Liver (tissue), 9 donors: ENCODE results near the gene TMPRSS2. TPM values are rescaled to one million over a fixed set of nuclear protein-coding genes. Genes with fewer than 3 reads are reported as not detected.

ENCODE experiments used
- DNase-seq: peaks from one replicate; pipeline ENCODE4 v3.0.0-alpha.2; 2017; ENCODE audit warnings: low spot score
- H3K27ac ChIP-seq, 2 donors: one replicate each; pipeline ENCODE4 v1.7.0; 2013; ENCODE audit warnings: inconsistent platforms in 2 of 2, low read length in 2 of 2, control low read depth in 1 of 2, low read depth in 1 of 2, mild to moderate bottlenecking in 1 of 2
- H3K27me3 ChIP-seq, 4 donors: one replicate each; pipeline versions ENCODE4 v1.6.1 to v1.7.0; 2013; ENCODE audit warnings: low read length in 3 of 4, inconsistent platforms in 1 of 4, mild to moderate bottlenecking in 1 of 4, moderate library complexity in 1 of 4; ENCODE audit not compliant: control insufficient read depth in 4 of 4, insufficient read depth in 4 of 4
- H3K36me3 ChIP-seq, 4 donors: one replicate each; pipeline versions ENCODE4 v1.6.1 to v1.7.0; 2013; ENCODE audit warnings: low read length in 3 of 4, mild to moderate bottlenecking in 3 of 4, low read depth in 1 of 4, moderate library complexity in 1 of 4; ENCODE audit not compliant: control insufficient read depth in 4 of 4, insufficient read depth in 3 of 4
- H3K4me1 ChIP-seq, 4 donors: one replicate each; pipeline versions ENCODE4 v1.6.1 to v1.7.0; 2013; ENCODE audit warnings: low read length in 3 of 4, mild to moderate bottlenecking in 3 of 4, moderate library complexity in 1 of 4; ENCODE audit not compliant: control insufficient read depth in 4 of 4, insufficient read depth in 4 of 4
- H3K4me3 ChIP-seq, 3 donors: one replicate each; pipeline versions ENCODE4 v1.6.1 to v1.7.0; 2013; ENCODE audit warnings: low read length in 3 of 3, control low read depth in 1 of 3, low read depth in 1 of 3, mild to moderate bottlenecking in 1 of 3
- H3K9ac ChIP-seq, 2 donors: one replicate each; pipeline ENCODE4 v1.7.0; 2013; ENCODE audit warnings: low read length in 2 of 2, mild to moderate bottlenecking in 2 of 2, moderate library complexity in 2 of 2, control low read depth in 1 of 2, low read depth in 1 of 2
- H3K9me3 ChIP-seq, 4 donors: one replicate each; pipeline versions ENCODE4 v1.6.1 to v1.7.0; 2013; ENCODE audit warnings: low read length in 3 of 4; ENCODE audit not compliant: control insufficient read depth in 4 of 4
- EGR1 ChIP-seq, 2 donors: IDR thresholded peaks; 2 replicates each; pipeline ENCODE4 v1.6.1; 2016 to 2018; ENCODE audit warnings: antibody characterized with exemption in 2 of 2, low read depth in 2 of 2
- FOXA1 ChIP-seq: IDR thresholded peaks from 2 replicates; pipeline ENCODE4 v1.6.1; 2016; ENCODE audit warnings: antibody characterized with exemption
- GABPA ChIP-seq, 2 donors: IDR thresholded peaks in 1 of 2; conservative IDR thresholded peaks in 1 of 2; 2 replicates each; pipeline ENCODE4 v1.6.1; 2016; ENCODE audit warnings: antibody characterized with exemption in 2 of 2, mild to moderate bottlenecking in 1 of 2, moderate library complexity in 1 of 2
- HNF4A ChIP-seq, 2 donors: conservative IDR thresholded peaks; 2 replicates each; pipeline ENCODE4 v1.6.1; 2016; ENCODE audit warnings: antibody characterized with exemption in 2 of 2, mild to moderate bottlenecking in 2 of 2
- RAD21 ChIP-seq, 2 donors: IDR thresholded peaks; 2 replicates each; pipeline ENCODE4 v1.6.1; 2016; ENCODE audit warnings: antibody characterized with exemption in 2 of 2, mild to moderate bottlenecking in 2 of 2
- RXRA ChIP-seq, 2 donors: IDR thresholded peaks; 2 replicates each; pipeline ENCODE4 v1.6.1; 2017 to 2018; ENCODE audit warnings: antibody characterized with exemption in 2 of 2, mild to moderate bottlenecking in 1 of 2
- SP1 ChIP-seq: IDR thresholded peaks from 2 replicates; pipeline ENCODE4 v1.6.1; 2018; ENCODE audit warnings: antibody characterized with exemption, mild to moderate bottlenecking
- TAF1 ChIP-seq: conservative IDR thresholded peaks from 2 replicates; pipeline ENCODE4 v1.6.1; 2016; ENCODE audit warnings: antibody characterized with exemption, mild to moderate bottlenecking
- YY1 ChIP-seq: IDR thresholded peaks from 2 replicates; pipeline ENCODE4 v1.6.1; 2016; ENCODE audit warnings: antibody characterized with exemption, mild to moderate bottlenecking
- ZBTB33 ChIP-seq: IDR thresholded peaks from 2 replicates; pipeline ENCODE4 v1.6.1; 2016; ENCODE audit warnings: antibody characterized with exemption
- WGBS: extraction: QIAGEN DNeasy Blood & Tissue Kit; methylation state at CpG from one replicate; pipeline ENCODE4 v1.1.7; 2013; 5-methylcytosine and 5-hydroxymethylcytosine counted together
- polyA plus RNA-seq, 2 donors: library from polyadenylated mRNA; stranded (reverse) in 1 of 2; unstranded in 1 of 2; fragments of 200-250 nt in 1 of 2; fragments of >200 nt in 1 of 2; fragmentation: Nextera tagmentation in 1 of 2; extraction: Ambion mirVana in 1 of 2; gene quantifications; one replicate each; pipeline versions ENCODE4 v1.2.1 to v1.2.3, GENCODE V29; 2013 to 2015
- total RNA-seq, 2 donors: library from RNA; depleted of rRNA; stranded (reverse); fragments of >200 nt; gene quantifications; one replicate each; pipeline ENCODE4 v1.2.3, GENCODE V29; 2014
- TF ChIP-seq, protein P1 (sequence below): fragments of 150-350 bp; IDR thresholded peaks from 2 replicates; pipeline ENCODE4 v1.5.1; 2017; ENCODE audit warnings: improper control_type of control experiment, low read depth, low read length; ENCODE audit not compliant: missing input control
- TF ChIP-seq, protein P2 (sequence below): IDR thresholded peaks from 2 replicates; pipeline ENCODE4 v1.6.1; 2016; ENCODE audit warnings: antibody characterized with exemption
- donor health status: healthy.
- donor health status: healthy.
- donor health status: healthy.
- donor health status: healthy.
- donor health status: healthy.

Gene TMPRSS2
- total and polyA plus RNA-seq, 4 donors: 0.14 to 32.0 (median 11.4) TPM

- TF ChIP-seq, protein P1, sequence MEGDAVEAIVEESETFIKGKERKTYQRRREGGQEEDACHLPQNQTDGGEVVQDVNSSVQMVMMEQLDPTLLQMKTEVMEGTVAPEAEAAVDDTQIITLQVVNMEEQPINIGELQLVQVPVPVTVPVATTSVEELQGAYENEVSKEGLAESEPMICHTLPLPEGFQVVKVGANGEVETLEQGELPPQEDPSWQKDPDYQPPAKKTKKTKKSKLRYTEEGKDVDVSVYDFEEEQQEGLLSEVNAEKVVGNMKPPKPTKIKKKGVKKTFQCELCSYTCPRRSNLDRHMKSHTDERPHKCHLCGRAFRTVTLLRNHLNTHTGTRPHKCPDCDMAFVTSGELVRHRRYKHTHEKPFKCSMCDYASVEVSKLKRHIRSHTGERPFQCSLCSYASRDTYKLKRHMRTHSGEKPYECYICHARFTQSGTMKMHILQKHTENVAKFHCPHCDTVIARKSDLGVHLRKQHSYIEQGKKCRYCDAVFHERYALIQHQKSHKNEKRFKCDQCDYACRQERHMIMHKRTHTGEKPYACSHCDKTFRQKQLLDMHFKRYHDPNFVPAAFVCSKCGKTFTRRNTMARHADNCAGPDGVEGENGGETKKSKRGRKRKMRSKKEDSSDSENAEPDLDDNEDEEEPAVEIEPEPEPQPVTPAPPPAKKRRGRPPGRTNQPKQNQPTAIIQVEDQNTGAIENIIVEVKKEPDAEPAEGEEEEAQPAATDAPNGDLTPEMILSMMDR: no peak
Observed at GRCh38 chr21:41428311-41428710, 79.6 kb downstream of the TMPRSS2 start (continued).

- H3K27ac ChIP-seq: no peak overlapping the region
- H3K4me1 ChIP-seq: peaks cover 0 to 11% (median 8%) of the 10 kb centered on the region in 4 donors
- H3K27me3 ChIP-seq: no peaks in the 10 kb centered on the region
- no peak for DNase-seq
- no peak overlapping the region for H3K4me3 ChIP-seq
- no peak for TF ChIP-seq RXRA (IDR thresholded peaks at IDR 0.05)
- H3K9me3 ChIP-seq: no peaks in the 10 kb centered on the region
- whole genome bisulfite sequencing: 95% methylated on average over 8 of the region's 8 CpGs
- H3K36me3 ChIP-seq: peaks cover 3 to 23% (median 13%) of the 10 kb centered on the region in 4 donors
- H3K9ac ChIP-seq: no peak overlapping the region
Observed at GRCh38 chr21:41427556-41427955, 80.4 kb downstream of the TMPRSS2 start.

GRCh38 chr21:41426676-41427404 is 81.1 kb downstream of the TMPRSS2 start:
- Histone ChIP-seq H3K4me3 (peak overlapping the region; percentile 59 to 82 (median 76)), H3K4me1 (peaks cover 0 to 11% (median 8%) of the 10 kb centered on the region in 4 donors), H3K27me3 (no peaks in the 10 kb centered on the region), H3K9ac (peak overlapping the region in 1 of 2 donors; percentile 49), H3K36me3 (peaks cover 3 to 16% (median 7%) of the 10 kb centered on the region in 4 donors), H3K27ac (no peak overlapping the region), H3K9me3 (no peaks in the 10 kb centered on the region)
- 31% methylated on average over 41 of the region's 41 CpGs for WGBS
- no peak for TF ChIP-seq RAD21 (IDR thresholded peaks at IDR 0.05)
- no peak for TF ChIP-seq FOXA1
- TF ChIP-seq HNF4A (conservative IDR thresholded peaks at IDR 0.05): no peak
- TF ChIP-seq, protein P2, sequence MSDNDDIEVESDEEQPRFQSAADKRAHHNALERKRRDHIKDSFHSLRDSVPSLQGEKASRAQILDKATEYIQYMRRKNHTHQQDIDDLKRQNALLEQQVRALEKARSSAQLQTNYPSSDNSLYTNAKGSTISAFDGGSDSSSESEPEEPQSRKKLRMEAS: no peak
- no peak for TF ChIP-seq YY1
- TF ChIP-seq, protein P1: no peak
- DNase-seq: peak; percentile 16

- peak within 1 kb of the TSS; percentile 57 to 69 for H3K9ac ChIP-seq
- 1% methylated on average over 65 of the region's 65 CpGs for WGBS
- no peak for TF ChIP-seq GABPA (IDR thresholded peaks at IDR 0.05 in 1 of 2, conservative IDR thresholded peaks at IDR 0.05 in 1 of 2)
- peak; percentile 93 for TF ChIP-seq TAF1
- TF ChIP-seq EGR1 (IDR thresholded peaks at IDR 0.05; ENCODE audit: low read depth in 2 of 2): no peak
- TF ChIP-seq SP1: no peak
- peak in 1 of 2 donors; percentile 8 for TF ChIP-seq RXRA (IDR thresholded peaks at IDR 0.05)
- peak; percentile 90 for TF ChIP-seq ZBTB33
- TF ChIP-seq, protein P1: no peak
- peak; percentile 29 for TF ChIP-seq FOXA1
Observed at GRCh38 chr21:41425954-41426675, 81.8 kb downstream of the TMPRSS2 start, which contains the start of gene MX1. Gene MX1, plus strand, starts transcription at chr21:41426239. Its CDS starts 5,832 bp downstream, at chr21:41432071.

More at GRCh38 chr21:41425954-41426675, 81.8 kb downstream of the TMPRSS2 start, which contains the start of gene MX1:
- Histone ChIP-seq H3K27me3 (no peaks in the 10 kb centered on the region), H3K9me3 (no peaks in the 10 kb centered on the region), H3K27ac (peak within 1 kb of the TSS; percentile 5 to 73), H3K36me3 (peaks cover 2 to 14% (median 5%) of the 10 kb centered on the region in 4 donors), H3K4me3 (peak within 1 kb of the TSS; percentile 59 to 82 (median 76)), H3K4me1 (peaks cover 0 to 11% (median 8%) of the 10 kb centered on the region in 4 donors)
- DNase-seq: peak; percentile 49
